Spinal cord (tissue), 10 donors: Measurements from ENCODE around the gene PSMD5. TPM values are rescaled to one million over a fixed set of nuclear protein-coding genes. Genes with fewer than 3 reads are reported as not detected.
A peak's percentile ranks its signal among the peaks of the same experiment; 100 is the strongest.

Source experiments
- DNase-seq, 6 donors: peaks; one replicate each; pipeline versions ENCODE4 v3.0.0 to v3.0.0-alpha.2; 2013 to 2015; ENCODE audit warnings: low spot score in 6 of 6, low read depth in 4 of 6
- H3K27ac ChIP-seq: one replicate; pipeline ENCODE4 v1.5.1; 2013; ENCODE audit warnings: low read depth, low read length, control low read depth
- H3K27me3 ChIP-seq: one replicate; pipeline ENCODE4 v1.6.1; 2013; ENCODE audit warnings: low read length; ENCODE audit not compliant: control insufficient read depth, insufficient read depth
- H3K36me3 ChIP-seq: one replicate; pipeline ENCODE4 v1.6.1; 2013; ENCODE audit warnings: low read length; ENCODE audit not compliant: control insufficient read depth, insufficient read depth
- H3K4me1 ChIP-seq: one replicate; pipeline ENCODE4 v1.6.1; 2013; ENCODE audit warnings: low read length; ENCODE audit not compliant: control insufficient read depth, insufficient read depth
- H3K4me3 ChIP-seq: one replicate; pipeline ENCODE4 v1.5.1; 2013; ENCODE audit warnings: low read depth, low read length, control low read depth
- H3K9me3 ChIP-seq: one replicate; pipeline ENCODE4 v1.6.1; 2013; ENCODE audit warnings: low read length; ENCODE audit not compliant: control insufficient read depth, insufficient read depth
- WGBS: methylation state at CpG from one replicate; pipeline ENCODE4 v1.1.5; 2013; ENCODE audit warnings: missing lambda C conversion rate; ENCODE audit not compliant: insufficient coverage; 5-methylcytosine and 5-hydroxymethylcytosine counted together
- polyA plus RNA-seq, 2 donors: library from polyadenylated mRNA; unstranded; fragments of 120-200 nt; gene quantifications; one replicate each; pipeline ENCODE4 v1.2.1, GENCODE V29; 2013; ENCODE audit not compliant: insufficient read length in 2 of 2
- total RNA-seq, 2 donors: library from RNA; depleted of rRNA in 1 of 2; stranded (reverse); fragments of 120-200 nt in 1 of 2; fragments of >200 nt in 1 of 2; gene quantifications; one replicate each; pipeline versions ENCODE4 v1.2.3 to v1.2.4, GENCODE V29; 2013 to 2014
- donor health status: healthy.

PSMD5 gene
- total and polyA plus RNA-seq, 4 donors, result 21.0 to 32.0 (median 24.9) TPM

DNA sequence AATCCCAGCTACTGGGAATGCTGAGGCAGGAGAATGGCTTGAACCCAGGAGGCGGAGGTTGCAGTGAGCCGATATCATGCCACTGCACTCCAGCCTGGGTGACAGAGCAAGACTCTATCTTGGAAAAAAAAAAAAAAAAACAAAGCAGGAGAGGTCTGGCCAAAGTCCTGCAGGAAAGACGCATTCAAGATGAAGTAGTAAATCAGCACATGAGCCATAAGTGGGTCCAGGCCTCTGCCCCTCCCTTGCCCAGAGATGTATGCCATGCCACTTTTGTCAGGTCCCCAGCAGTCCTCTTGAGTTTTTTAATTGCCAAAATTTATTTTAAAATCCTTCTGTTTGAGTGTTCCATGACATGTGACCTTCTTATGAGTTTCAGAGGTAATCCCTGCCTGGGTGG is 42.7 kb upstream of the PSMD5 start:
- Histone ChIP-seq H3K27ac (no peak overlapping the region), H3K36me3 (no peaks in the 10 kb centered on the region), H3K4me1 (no peaks in the 10 kb centered on the region), H3K27me3 (no peaks in the 10 kb centered on the region), H3K4me3 (no peak overlapping the region), H3K9me3 (no peaks in the 10 kb centered on the region)
- DNase-seq, result no peak
- 94% methylated on average over 2 of the region's 3 CpGs for WGBS

DNA sequence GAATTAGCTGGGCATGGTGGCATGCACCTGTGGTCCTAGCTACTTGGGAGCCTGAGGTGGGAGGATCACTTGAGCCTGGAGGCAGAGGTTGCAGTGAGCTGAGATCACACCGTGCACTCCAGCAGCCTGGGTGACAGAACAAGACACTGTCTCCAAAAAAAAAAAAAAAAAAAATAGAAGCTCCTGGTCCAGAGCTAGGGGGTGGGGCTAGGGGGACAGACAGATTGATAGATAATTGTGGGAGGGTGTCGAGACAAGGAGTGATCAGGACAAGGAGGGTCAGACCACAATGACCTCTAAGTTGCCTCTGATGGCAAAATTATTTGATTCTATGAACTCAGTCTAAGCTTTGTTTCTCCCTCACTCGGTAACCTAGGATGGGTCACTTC is 40.9 kb upstream of the PSMD5 start:
- no peak for DNase-seq
- H3K27ac ChIP-seq, result no peak overlapping the region
- H3K27me3 ChIP-seq, result no peaks in the 10 kb centered on the region
- H3K4me1 ChIP-seq, result peaks cover under 1% of the 10 kb centered on the region
- H3K4me3 ChIP-seq, result no peak overlapping the region
- WGBS, result 29% methylated on average over 1 of the region's 3 CpGs
- H3K9me3 ChIP-seq, result no peaks in the 10 kb centered on the region
- no peaks in the 10 kb centered on the region for H3K36me3 ChIP-seq

DNA sequence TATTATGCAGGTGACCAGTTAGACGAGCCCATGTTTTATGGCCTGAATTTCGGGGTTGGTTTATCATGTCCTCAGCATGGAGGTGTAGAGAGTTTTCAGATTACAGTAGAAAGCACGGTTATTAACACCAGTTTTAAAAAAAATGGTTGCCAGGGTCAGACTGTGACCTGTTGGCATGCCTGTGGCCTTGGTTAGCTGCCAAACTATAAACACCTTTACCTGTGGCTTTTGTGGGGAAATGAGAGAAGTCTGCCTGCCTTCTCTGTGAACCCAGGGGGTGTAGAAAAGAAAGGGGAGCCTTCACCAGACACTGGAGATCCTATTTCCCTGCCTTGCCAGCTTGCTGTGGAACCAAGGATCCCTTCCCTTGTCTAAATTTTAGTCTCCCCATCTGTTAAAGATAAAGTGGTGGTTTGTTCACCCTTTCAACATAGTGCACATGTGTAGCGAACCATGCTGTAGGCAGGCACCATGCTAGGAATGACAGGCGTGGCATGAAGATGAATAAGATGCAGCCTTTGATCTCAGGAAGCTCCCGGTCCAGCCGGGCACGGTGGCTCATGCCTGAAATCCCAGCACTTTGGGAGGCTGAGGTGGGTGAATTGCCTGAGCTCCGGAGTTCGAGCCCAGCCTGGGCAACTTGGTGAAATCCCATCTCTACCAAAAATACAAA is 40.3 kb upstream of the PSMD5 start:
- Histone ChIP-seq H3K27ac (no peak overlapping the region), H3K27me3 (no peaks in the 10 kb centered on the region), H3K36me3 (no peaks in the 10 kb centered on the region), H3K4me3 (no peak overlapping the region), H3K4me1 (peaks cover 5% of the 10 kb centered on the region), H3K9me3 (no peaks in the 10 kb centered on the region)
- no peak for DNase-seq
- 56% methylated on average over 6 of the region's 10 CpGs for WGBS

DNA sequence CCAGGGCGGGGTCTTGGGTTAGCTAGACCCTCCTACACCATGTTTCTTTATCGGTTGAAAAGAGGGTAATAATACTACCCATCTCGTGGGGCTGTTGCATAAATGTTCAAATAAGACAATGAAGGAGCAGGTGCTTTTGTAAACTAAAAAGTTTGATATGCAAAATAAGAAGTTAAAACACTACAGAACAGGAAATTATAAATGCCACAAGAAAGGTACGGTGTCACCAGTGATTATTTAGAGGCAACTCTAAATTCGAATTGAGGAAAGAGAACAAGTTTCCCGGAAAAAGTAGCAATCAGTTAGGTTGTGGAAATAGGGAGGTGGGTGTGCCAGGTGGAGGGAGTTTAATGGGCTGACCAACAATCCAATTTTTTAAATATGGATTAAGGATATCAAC is 36.7 kb upstream of the PSMD5 start:
- H3K27me3 ChIP-seq, result no peaks in the 10 kb centered on the region
- H3K4me3 ChIP-seq, result no peak overlapping the region
- H3K9me3 ChIP-seq, result no peaks in the 10 kb centered on the region
- WGBS, result 96% methylated on average over 3 of the region's 6 CpGs
- peaks cover 22% of the 10 kb centered on the region for H3K4me1 ChIP-seq
- H3K36me3 ChIP-seq, result peaks cover under 1% of the 10 kb centered on the region
- no peak for DNase-seq
- H3K27ac ChIP-seq, result no peak overlapping the region

DNA sequence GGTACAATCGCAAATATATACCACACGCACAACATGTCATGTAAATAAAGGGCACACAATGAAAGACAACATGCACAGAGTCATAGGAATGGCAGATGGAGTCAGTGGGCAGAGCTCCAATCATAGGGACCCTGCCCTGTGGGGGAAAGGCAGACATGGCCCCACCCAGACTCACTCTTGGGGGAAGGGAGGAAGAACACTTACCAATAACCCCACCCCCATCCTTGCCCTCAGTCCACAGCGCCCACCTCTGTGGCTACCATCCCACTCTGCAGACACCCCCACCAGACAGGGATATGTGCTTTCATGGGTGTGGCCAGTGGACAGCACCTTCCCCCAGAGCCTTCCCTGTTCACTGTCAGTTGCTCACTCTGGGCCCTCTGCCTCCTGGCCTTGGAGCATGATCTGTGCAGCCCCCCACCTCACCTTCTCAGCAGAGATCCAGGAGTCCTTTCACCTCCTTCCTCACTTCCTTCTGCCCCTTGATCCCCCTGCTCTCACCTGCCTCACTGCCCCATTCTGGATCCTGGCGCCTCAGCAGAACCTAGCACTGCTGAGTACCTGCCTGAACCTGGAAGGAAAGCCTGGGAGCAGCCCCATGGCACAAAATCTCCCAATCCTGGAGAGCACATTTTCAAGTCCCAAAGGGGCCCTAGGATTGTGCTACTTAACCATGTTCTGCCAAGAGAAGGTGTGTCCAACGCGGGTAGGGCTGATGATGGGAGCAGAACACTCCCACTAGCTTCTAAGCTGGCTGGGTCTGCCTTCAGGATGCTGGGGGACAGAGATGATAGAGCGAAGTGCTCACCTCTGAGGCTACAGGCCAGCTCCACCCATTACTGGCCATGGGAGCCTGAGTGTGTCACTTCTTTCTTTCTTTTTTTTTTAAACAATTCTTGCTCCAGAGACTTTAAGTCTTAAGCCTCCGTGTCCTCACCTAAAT is 35.7 kb upstream of the PSMD5 start:
- Histone ChIP-seq H3K9me3 (no peaks in the 10 kb centered on the region), H3K4me1 (peaks cover 22% of the 10 kb centered on the region), H3K27ac (no peak overlapping the region), H3K27me3 (no peaks in the 10 kb centered on the region), H3K36me3 (peaks cover 10% of the 10 kb centered on the region), H3K4me3 (no peak overlapping the region)
- DNase-seq, result peak in 1 of 6 donors; percentile 42
- 89% methylated on average over 6 of the region's 8 CpGs for WGBS

DNA sequence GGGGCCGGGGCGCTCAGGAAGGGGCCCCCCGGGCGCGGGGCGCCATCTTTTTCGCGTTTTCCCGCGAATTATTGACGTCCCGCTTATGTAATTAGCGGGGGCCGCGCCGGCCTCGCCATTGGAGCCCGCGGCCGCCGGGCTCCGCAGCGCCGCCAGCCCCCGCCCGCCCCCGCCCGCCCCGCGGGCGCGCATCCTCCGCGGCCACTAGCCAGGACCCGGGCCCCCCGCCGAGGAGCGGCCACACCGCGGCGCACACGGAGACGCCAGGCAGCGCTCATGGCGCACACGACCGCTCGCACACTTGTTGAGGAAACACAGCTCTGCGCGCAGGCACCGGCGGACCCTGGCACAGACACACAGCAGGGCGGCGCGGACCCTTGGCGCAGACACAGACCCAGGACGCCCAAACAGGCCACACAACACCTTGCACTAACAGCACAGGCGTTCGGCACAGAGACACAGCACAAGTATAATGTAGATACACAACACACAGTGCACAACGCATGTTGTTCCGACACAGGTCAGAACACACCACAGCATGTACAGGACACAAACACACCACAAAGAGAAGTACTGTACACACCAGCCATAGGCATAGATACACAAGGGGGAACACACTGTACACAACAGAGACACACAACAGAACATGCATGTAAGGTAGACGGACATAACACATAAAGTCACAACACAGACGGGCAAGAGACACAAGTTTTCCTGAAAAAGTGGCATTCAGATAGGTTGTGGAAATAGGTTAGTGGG is 34.7 kb upstream of the PSMD5 start:
- Histone ChIP-seq H3K27me3 (no peaks in the 10 kb centered on the region), H3K36me3 (peaks cover 14% of the 10 kb centered on the region), H3K9me3 (no peaks in the 10 kb centered on the region), H3K4me1 (peaks cover 22% of the 10 kb centered on the region), H3K4me3 (peak overlapping the region; percentile 73), H3K27ac (peak overlapping the region; percentile 73)
- peak in 3 of 6 donors; percentile 40 to 84 (median 83) for DNase-seq
- WGBS, result under 1% methylated on average over 61 of the region's 63 CpGs

DNA sequence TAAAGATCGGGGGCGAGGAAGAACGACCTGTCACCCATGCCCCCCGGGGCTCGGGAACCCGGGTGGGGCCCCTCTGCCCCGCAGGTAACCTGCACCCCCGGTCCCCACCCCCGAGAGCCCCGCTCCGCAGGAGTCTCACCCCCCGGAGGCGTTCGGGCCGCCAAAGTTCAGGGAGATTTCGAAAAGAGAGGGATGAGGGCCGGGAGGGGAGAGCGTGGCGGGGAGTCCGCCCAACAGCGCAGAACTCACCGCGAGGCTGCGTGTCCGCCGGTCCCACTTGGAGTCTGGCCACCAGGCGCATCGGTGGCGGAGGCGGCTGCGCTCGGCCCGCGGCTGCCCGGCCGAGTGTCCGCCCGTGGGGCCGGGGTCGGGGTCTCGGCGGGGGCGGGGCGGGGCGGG is 34.1 kb upstream of the PSMD5 start, which contains the start of gene PHF19:
Gene PHF19 (minus strand): TSS at position 347 of the 399 bp plus-strand sequence. CDS start 2,447 bp downstream, outside the sequence.
- Histone ChIP-seq H3K27me3 (no peaks in the 10 kb centered on the region), H3K4me3 (peak within 1 kb of the TSS; percentile 74), H3K36me3 (peaks cover 18% of the 10 kb centered on the region), H3K9me3 (no peaks in the 10 kb centered on the region), H3K27ac (peak within 1 kb of the TSS; percentile 84), H3K4me1 (peaks cover 22% of the 10 kb centered on the region)
- under 1% methylated on average over 27 of the region's 45 CpGs for WGBS
- DNase-seq, result peak in 2 of 6 donors; percentile 44 to 55

DNA sequence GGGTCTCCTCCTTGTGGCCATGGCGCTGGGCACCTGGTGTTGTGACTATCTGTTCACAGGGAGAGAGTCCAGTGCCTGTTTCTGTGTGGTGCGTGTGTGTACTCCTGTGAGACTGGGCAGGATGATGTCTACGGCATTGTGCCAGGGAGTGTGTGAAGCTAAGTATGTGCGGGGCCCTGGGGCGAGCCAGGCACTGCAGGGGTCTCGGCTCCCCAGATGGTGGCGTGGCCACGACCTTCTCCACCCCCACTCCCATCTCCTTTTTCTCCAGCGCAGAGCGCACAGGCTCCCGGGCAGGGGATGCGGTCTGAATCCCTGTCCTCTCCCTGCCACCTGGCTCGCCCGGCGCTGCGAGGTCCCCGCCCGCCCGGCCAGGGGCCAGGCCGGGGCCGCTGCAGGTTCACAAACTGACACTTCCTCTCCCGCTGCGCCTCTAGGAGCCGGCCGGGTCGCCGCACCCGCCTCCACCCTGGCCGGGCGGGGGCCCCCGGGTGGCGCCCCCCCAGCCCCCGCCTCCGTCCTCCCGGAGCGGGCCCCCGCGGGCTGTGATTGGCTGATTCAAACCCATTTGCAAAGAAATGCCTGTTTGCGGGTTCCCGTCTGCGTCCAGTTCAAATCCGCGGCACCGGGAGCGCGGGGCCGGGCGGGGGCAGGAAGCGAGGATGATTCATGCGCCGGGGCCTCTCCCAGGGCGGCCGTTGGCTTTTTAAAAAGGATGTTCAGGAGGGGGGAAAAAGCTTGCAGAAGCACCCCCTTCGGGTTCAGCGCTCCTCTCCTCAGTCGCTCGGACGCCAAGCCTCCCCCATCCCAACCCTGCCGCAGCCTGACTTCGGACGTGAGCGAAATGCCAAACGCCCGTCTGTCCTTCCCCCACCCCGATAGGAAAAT is 33.5 kb upstream of the PSMD5 start:
- Histone ChIP-seq H3K4me3 (peak overlapping the region; percentile 74), H3K36me3 (peaks cover 22% of the 10 kb centered on the region), H3K4me1 (peaks cover 22% of the 10 kb centered on the region), H3K27me3 (no peaks in the 10 kb centered on the region), H3K27ac (peak overlapping the region; percentile 84), H3K9me3 (no peaks in the 10 kb centered on the region)
- DNase-seq, result peak in 3 of 6 donors; percentile 33 to 84 (median 83)
- WGBS, result 2% methylated on average over 65 of the region's 65 CpGs

DNA sequence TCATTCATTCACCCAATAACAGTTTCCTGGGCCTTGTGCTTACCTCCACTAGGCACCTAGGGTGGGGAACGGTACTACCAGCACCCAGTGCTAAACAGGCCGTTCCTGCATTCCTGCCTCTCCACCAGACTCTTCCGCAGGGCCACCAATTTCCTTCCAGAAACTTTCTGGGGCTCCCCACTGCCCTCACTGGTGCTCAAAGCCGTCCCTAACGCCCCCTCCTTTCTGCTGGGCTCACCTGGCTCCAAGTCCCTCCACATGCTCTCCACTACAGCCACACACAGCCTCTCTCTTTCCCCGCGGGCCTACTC is 32.9 kb upstream of the PSMD5 start:
- Histone ChIP-seq H3K27me3 (no peaks in the 10 kb centered on the region), H3K4me3 (peak overlapping the region; percentile 33), H3K36me3 (peaks cover 22% of the 10 kb centered on the region), H3K4me1 (peaks cover 22% of the 10 kb centered on the region), H3K27ac (peak overlapping the region; percentile 61), H3K9me3 (no peaks in the 10 kb centered on the region)
- DNase-seq, result no peak
- WGBS, result 64% methylated on average over 5 of the region's 7 CpGs
